ENCODE measurements around the gene SLC22A15.
"Not testable (repeated sequence)": the region's sequence is repeated elsewhere in the genome, so short reads cannot be mapped to it uniquely, and the experiment has no call there.

SLC22A15 gene

GRCh38 chr1:115976062-115976920 is at the start of gene SLC22A15:
Gene SLC22A15, plus strand, starts transcription at chr1:115976513. Its CDS starts 115 bp downstream, at chr1:115976628.
- DNase-seq = peak; percentile 18

- DNase-seq = no peak
These were observed 48.3 kb upstream of the SLC22A15 start for GRCh38 chr1:115927971-115928370.

DNA sequence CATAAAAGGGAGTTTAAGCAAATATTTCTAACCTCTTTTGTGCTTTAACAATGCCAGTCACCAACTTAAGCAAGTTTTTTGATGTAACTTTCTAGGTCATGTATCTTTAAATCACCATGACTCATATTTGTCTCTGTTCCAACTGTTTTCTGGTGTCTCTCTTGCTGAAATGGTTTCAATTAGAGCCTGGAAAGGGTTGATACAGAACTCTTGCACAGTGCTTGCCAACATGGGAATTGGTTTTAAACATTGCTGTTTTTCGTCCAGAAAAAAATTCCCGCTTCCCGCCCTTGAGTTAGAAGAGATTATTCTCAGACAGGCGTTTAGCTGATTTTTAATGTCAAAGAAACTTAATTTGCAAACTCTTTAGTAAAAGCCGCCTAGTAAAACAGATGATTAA is 46.4 kb upstream of the SLC22A15 start:
- no peak for DNase-seq

DNA sequence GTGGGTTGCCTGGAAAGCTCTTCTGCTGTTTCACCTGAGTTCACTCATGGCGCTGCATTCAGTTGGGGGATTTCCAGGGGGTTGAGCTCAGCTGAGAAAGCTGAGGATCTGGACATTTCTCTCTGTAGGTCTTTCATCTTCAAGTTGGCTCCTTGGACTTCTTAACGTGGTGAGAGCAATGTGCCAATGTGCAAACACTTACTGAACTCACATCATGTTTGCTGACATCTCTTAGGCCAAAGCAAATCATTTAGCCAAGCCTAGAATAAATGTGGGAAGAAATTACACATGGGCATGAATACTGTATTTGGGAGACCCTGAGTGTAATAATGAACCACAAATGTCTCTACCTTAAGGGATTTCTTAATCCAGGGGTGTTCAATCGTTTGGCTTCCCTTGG is 42.7 kb upstream of the SLC22A15 start:
- no peak for DNase-seq

GRCh38 chr1:115939455-115939854 is 36.9 kb upstream of the SLC22A15 start:
- no peak for DNase-seq

DNA sequence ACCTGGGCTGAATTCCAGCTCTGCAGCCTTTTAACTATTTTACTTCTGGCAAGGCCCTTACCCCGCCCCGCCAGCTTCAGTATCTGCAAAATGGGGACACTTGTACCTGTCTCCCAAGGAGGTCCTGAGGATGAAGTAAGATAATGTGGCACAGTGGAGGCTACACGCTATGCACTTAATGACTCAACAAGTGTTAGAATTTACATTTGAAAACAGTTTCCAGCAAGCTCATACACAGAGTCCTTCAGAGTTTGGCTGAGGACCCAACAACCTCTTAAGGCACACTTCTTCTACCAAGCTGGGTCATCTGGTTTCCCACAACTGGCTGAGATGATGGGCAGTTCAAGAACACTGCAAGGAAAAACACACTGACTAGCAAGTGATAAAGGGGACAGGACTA is 30.2 kb upstream of the SLC22A15 start:
- no peak for DNase-seq

- DNase-seq = no peak
These were observed 27.2 kb upstream of the SLC22A15 start for GRCh38 chr1:115949156-115949555.

DNA sequence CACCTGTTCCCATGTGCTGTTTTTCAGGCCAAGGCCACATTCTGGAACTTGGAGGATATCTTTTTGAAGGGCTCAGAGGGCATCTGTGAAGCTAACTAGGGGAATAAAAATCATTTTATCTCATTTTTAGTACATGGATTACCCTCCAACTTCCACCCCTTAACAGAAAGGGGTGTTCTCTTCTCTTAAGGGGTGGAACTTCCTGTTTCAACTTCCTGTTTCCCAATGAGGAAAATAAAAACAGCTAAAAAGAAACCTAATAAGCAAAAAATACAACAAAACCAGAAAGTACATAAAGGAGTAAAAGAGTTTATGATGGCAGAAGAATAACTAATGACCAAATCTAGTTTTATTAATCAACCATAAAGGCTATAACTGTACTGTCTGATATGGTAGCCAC is 24.8 kb upstream of the SLC22A15 start:
- no peak for DNase-seq

- DNase-seq = no peak
These were observed 23.8 kb upstream of the SLC22A15 start for GRCh38 chr1:115952547-115952946.

- DNase-seq = no peak
These were observed 23.1 kb upstream of the SLC22A15 start for GRCh38 chr1:115953180-115953579.

DNA sequence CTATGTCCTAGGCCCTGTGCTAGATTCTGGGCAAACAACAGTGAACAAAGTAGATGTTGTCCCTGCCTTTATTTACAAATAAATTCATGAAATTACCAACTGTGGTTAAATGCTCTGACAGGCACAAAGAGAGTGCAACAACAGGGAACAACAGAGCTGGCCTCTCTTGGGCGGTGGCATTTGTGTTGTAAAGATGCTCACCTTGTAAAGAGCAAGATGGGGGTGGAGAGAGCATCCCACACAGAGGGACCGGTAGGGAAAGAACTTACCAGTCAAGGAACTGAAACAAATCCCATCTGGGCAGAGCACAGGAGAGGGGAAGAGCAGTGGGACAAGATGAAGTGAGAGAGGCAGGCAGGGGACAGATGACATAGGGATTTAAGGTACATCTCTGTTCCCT is 21.6 kb upstream of the SLC22A15 start:
- no peak for DNase-seq

DNA sequence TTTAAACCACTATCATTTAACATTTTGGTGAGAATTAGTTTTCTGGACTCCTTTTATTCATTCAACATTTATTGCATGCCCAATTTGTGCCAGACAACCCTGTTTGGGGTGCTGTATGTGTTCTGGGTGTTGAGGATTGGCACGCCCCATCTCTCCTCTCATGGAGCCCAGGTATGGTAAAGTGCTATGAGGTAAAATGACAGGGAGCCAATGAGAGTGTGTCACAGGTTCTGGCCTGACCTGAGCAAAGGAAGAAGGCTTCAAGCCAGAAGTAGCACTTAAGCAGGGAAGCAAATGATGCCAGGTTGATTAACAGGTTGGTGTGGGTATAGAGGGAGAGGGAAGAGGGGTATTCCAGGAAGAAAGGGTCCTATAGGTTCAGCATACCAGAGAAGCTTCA is 21.1 kb upstream of the SLC22A15 start:
- no peak for DNase-seq

DNA sequence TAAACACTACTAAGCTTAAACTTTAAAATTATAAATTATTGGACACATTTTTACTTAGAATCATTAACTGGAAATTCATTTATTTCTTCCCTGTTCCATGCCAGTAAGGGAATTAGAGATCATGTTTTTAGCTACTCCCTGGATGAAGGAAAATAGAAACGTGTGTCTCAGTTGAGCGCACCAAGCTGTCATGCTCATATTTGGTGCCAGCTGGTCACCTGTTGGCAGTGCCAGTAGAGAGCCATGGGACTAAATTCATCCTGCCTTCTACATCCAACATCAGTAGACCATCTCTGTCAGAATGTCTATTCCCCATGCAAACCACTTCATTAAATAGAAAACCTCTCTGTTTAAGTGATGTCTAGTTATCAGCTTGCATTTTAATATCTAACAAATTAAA is 17.4 kb upstream of the SLC22A15 start:
- no peak for DNase-seq

- no peak for DNase-seq
These were observed 6.8 kb upstream of the SLC22A15 start for GRCh38 chr1:115969509-115969908.

DNA sequence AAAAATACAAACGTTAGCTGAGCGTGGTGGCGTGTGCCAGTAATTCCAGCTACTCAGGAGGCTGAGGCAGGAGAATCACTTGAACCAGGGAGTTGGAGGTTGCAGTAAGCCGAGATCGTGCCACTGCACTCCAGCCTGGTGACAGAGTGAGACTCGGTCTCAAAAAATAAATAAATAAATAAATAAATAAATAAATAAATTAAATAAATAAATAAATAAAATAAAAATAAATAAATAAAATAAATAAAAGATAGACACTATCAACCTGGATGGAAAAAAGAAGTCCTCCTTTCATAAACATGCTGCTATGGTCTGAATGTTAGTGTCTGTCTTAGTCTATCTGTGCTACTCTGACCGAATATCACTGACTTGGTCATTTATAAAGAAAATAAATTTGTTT is 4.5 kb upstream of the SLC22A15 start:
- DNase-seq = not testable (repeated sequence)

DNA sequence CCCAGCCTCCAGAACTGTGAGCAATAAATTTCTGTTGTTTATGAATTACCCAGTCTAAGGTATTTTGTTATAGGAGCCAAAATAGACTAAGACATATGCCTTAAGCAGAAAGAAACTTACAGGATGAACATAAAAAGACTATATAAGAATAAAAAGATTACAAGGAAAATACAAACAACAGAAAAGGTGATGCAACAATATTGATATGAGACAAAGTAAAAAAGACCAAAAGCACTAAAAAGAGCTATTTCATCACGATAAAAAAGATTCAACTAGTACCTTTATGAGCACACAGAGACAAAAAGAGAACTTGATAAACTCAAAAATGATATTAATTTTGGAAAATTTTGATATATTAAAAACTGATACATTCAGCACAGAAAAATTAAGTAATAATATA is 3.2 kb upstream of the SLC22A15 start:
- no peak for DNase-seq

DNA sequence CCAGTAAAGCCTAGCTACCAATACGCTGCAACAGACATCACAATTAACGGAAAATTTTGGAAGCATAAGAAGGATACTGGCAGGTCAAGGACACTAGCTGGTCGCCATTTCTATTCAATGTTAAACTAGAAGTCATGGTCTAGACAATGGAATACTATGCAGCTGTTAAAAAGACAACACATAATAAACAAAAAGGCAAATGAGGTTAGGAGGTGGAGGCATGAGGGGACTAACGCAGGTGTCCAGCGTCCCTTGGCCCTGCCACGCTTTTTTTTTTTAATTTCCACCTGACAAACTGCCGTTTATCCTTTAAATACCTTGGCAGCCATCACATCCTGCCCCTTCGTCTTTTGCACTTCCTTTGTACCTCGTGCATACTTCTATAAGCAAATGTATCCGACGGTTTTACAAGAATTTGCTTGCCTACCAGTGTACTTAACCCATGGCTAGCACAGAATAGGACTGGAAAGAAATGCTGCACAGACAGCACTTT is 698 bp upstream of the SLC22A15 start:
- DNase-seq = no peak

GRCh38 chr1:115976921-115977498 is 697 bp downstream of the SLC22A15 start:
- DNase-seq = no peak

- no peak for DNase-seq
These were observed 1.4 kb downstream of the SLC22A15 start for GRCh38 chr1:115977499-115978258.

DNA sequence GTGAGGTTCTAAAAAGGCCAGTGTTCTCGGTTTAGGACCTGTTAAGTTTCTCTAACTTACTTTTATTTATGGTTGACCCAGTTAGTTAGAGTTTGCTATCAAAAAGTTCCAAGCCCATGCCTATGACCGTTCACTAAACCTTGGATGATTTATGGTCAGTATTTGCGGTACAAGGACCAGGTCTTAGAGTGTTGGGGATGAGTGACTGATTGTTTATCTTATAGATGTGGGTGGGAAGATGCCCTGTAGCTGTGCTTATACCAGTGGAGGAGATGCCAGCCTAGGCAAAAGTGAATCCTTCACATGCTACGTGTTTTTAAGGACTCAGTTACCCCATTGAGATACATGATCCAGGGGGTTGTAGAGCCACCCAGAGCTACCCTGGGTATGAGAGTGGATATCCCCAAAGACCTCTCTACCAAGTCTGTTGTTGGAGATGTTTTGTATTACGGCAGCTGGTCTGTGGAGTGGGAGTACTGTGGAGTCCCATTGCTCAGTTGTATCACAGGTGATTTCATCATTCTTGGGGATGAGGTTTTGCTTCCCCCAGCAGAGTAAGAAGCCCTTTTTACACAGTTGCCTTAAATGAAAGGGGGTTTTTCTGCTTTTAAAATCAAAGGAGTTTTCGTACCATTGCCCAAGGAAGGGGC is 2.1 kb downstream of the SLC22A15 start:
- no peak for DNase-seq

DNA sequence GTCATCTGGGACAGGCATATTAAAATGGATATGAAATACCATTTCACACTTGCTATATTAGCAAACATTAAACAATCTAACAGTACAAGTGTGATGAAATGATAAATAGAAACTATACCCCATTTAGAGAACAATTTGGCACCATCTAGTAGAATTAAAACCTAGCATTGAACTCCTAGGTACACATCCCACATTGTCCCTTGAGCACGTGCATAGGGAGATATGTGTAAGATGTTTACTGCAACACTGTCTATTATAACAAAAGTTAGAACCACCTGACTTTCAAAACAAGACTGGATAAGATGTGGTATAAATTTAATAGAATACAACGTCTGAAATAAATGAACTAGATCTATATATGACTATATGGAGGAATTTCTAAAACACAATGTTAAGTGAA is 3.8 kb downstream of the SLC22A15 start:
- no peak for DNase-seq

GRCh38 chr1:115980998-115981993 is 5.0 kb downstream of the SLC22A15 start:
- DNase-seq = peak; percentile 18
